MM.1S (cell line): ENCODE results near the gene FAM228B.

Experiments used
- EZH2 ChIP-seq: fragments of 300-600 bp; sonication (generic); optimal IDR thresholded peaks from 2 replicates; pipeline ENCODE3; 2017; ENCODE audit warnings: low read depth, mild to moderate bottlenecking, antibody characterized with exemption, low read length, mixed read lengths
- EZH2phosphoT487 ChIP-seq: fragments of 300-600 bp; sonication (generic); IDR thresholded peaks from 2 replicates; pipeline ENCODE4 v1.6.1; 2018; ENCODE audit warnings: antibody characterized with exemption, low read length
- TF ChIP-seq, protein P1 (sequence below): fragments of 300-600 bp; sonication (generic); IDR thresholded peaks from 2 replicates; pipeline ENCODE4 v1.5.1; 2016; ENCODE audit warnings: antibody characterized with exemption, low read length, mixed read lengths

DNA sequence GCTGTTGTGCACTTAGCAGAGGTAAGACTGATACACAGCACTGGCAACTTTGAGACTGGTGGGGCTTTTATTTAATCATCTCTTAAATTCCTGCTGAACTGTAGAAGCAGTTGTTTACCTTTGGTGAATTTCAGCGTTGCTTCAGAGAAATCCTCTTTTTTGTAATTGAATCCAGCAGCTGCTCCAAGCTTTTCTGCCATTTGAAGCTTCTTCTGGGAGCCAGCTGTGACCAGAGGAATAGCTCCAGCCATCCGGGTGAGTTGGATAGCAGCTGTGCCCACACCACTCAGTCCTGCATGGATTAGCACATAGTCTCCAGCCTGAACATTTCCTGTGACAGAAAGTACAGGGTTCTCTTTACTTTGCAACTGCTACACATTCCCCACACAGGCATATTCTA, 42.6 kb upstream of the FAM228B start:
- TF ChIP-seq EZH2 (no peak), EZH2phosphoT487 (no peak)
- TF ChIP-seq, protein P1, sequence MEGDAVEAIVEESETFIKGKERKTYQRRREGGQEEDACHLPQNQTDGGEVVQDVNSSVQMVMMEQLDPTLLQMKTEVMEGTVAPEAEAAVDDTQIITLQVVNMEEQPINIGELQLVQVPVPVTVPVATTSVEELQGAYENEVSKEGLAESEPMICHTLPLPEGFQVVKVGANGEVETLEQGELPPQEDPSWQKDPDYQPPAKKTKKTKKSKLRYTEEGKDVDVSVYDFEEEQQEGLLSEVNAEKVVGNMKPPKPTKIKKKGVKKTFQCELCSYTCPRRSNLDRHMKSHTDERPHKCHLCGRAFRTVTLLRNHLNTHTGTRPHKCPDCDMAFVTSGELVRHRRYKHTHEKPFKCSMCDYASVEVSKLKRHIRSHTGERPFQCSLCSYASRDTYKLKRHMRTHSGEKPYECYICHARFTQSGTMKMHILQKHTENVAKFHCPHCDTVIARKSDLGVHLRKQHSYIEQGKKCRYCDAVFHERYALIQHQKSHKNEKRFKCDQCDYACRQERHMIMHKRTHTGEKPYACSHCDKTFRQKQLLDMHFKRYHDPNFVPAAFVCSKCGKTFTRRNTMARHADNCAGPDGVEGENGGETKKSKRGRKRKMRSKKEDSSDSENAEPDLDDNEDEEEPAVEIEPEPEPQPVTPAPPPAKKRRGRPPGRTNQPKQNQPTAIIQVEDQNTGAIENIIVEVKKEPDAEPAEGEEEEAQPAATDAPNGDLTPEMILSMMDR = no peak
